Activated naive CD8-positive, alpha-beta T cell treated with anti-CD3 and anti-CD28 coated beads, Interleukin-2, amount 50 U/mL, for 16 hours (primary cell): Measurements from ENCODE around the gene SF3B4.
"Not testable (repeated sequence)": the region's sequence is repeated elsewhere in the genome, so short reads cannot be mapped to it uniquely, and the experiment has no call there.

Experiments
- DNase-seq: peaks from one replicate; pipeline ENCODE4 v3.0.0-alpha.2; 2020; ENCODE audit warnings: low read depth, low spot score

The SF3B4 gene

GRCh38 chr1:149888247-149888998 lies 39.2 kb downstream of the SF3B4 start:
- peak; percentile 38 for DNase-seq

- DNase-seq, result no peak
These were observed 40.0 kb downstream of the SF3B4 start for GRCh38 chr1:149887456-149888246.

GRCh38 chr1:149887196-149887455 lies 40.5 kb downstream of the SF3B4 start:
- not testable (repeated sequence) for DNase-seq

- DNase-seq, result peak; percentile 65
These were observed 41.0 kb downstream of the SF3B4 start for GRCh38 chr1:149886396-149887195.

- DNase-seq, result not testable (repeated sequence)
These were observed 41.5 kb downstream of the SF3B4 start for GRCh38 chr1:149886121-149886395.

DNA sequence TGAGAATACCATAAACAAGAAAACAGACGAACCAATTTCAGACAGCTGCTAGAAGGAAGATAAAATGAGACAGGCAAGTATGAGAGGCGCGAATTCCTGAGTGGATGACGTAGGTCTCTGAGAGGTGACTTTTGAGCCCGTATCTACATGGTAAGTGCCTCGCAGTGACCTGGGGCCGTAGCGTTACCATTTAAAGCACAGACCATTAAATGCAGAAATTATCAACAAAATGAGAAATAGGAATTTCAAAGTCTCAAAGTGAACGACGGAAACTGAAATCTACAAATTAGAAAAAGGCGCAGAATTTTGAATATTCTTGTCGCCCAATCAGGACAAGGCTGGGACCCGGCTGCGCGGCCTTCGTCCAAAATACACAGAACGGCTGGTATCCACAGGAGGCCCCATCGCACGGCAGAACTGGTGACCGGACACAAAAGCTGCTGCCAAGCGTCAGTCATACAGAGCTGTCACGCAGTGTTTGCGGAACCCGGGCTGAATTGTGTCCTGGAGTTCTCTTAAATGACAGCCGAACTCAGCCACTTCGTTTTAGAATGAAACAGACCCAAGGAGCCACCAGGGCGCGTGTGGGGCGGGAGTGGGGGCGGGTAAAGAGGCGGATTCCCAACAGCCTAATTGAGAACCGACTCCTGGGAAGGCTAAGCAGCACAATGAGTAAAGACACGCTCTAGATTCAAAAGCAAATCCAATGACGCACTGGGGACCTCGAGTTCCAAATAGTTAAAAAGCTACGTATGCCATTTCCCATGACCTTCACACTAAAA lies 42.1 kb downstream of the SF3B4 start:
- DNase-seq, result no peak

- no peak for DNase-seq
These were observed 42.9 kb downstream of the SF3B4 start for GRCh38 chr1:149884433-149885338.

- DNase-seq, result no peak
These were observed 43.9 kb downstream of the SF3B4 start for GRCh38 chr1:149883598-149884247.

- DNase-seq, result no peak
These were observed 45.7 kb downstream of the SF3B4 start for GRCh38 chr1:149881876-149882275.

GRCh38 chr1:149879556-149879955 lies 48.0 kb downstream of the SF3B4 start:
- no peak for DNase-seq

GRCh38 chr1:149877211-149877946 lies 50.2 kb downstream of the SF3B4 start:
- no peak for DNase-seq
